ENCODE data around the gene KRTAP29-1. TPM values are rescaled to one million over a fixed set of nuclear protein-coding genes. Genes with fewer than 3 reads are reported as not detected.

The KRTAP29-1 gene
- total RNA-seq, 1 donor from 2014 or later: not detected

GRCh38 chr17:41326173-41327145 is 23.8 kb upstream of the KRTAP29-1 start:
- H3K27ac Mint-ChIP-seq (ENCODE audit: unreplicated experiment): no peak overlapping the region
- H3K27me3 Mint-ChIP-seq (ENCODE audit: unreplicated experiment): peaks cover 1% of the 10 kb centered on the region
- H3K9me3 Mint-ChIP-seq (ENCODE audit: unreplicated experiment): no peaks in the 10 kb centered on the region
- H3K4me1 Mint-ChIP-seq (ENCODE audit: unreplicated experiment): no peaks in the 10 kb centered on the region
- peaks cover 3% of the 10 kb centered on the region for H3K36me3 Mint-ChIP-seq (ENCODE audit: low read depth, unreplicated experiment)
- DNase-seq (ENCODE audit: low spot score): no peak
- no peak for TF ChIP-seq CTCF (IDR thresholded peaks at IDR 0.05; ENCODE audit: unreplicated experiment)
- H3K4me3 Mint-ChIP-seq (ENCODE audit: unreplicated experiment): no peak overlapping the region

- no peaks in the 10 kb centered on the region for H3K9me3 Mint-ChIP-seq (ENCODE audit: unreplicated experiment)
- H3K36me3 Mint-ChIP-seq (ENCODE audit: low read depth, unreplicated experiment): peaks cover 3% of the 10 kb centered on the region
- no peak overlapping the region for H3K27ac Mint-ChIP-seq (ENCODE audit: unreplicated experiment)
- H3K27me3 Mint-ChIP-seq (ENCODE audit: unreplicated experiment): peaks cover 1% of the 10 kb centered on the region
- no peak for TF ChIP-seq CTCF (IDR thresholded peaks at IDR 0.05; ENCODE audit: unreplicated experiment)
- no peak for DNase-seq (ENCODE audit: low spot score)
- no peak overlapping the region for H3K4me3 Mint-ChIP-seq (ENCODE audit: unreplicated experiment)
- no peaks in the 10 kb centered on the region for H3K4me1 Mint-ChIP-seq (ENCODE audit: unreplicated experiment)
These were observed 23.0 kb upstream of the KRTAP29-1 start for GRCh38 chr17:41325611-41326010.

- no peak for DNase-seq (ENCODE audit: low spot score)
- peaks cover 3% of the 10 kb centered on the region for H3K36me3 Mint-ChIP-seq (ENCODE audit: low read depth, unreplicated experiment)
- H3K4me1 Mint-ChIP-seq (ENCODE audit: unreplicated experiment): no peaks in the 10 kb centered on the region
- H3K4me3 Mint-ChIP-seq (ENCODE audit: unreplicated experiment): no peak overlapping the region
- no peak overlapping the region for H3K27ac Mint-ChIP-seq (ENCODE audit: unreplicated experiment)
- no peaks in the 10 kb centered on the region for H3K9me3 Mint-ChIP-seq (ENCODE audit: unreplicated experiment)
- H3K27me3 Mint-ChIP-seq (ENCODE audit: unreplicated experiment): peaks cover 1% of the 10 kb centered on the region
- no peak for TF ChIP-seq CTCF (IDR thresholded peaks at IDR 0.05; ENCODE audit: unreplicated experiment)
These were observed 22.5 kb upstream of the KRTAP29-1 start for GRCh38 chr17:41325126-41325525.

- no peak overlapping the region for H3K27ac Mint-ChIP-seq (ENCODE audit: unreplicated experiment)
- H3K27me3 Mint-ChIP-seq (ENCODE audit: unreplicated experiment): peaks cover 1% of the 10 kb centered on the region
- no peaks in the 10 kb centered on the region for H3K9me3 Mint-ChIP-seq (ENCODE audit: unreplicated experiment)
- no peak for DNase-seq (ENCODE audit: low spot score)
- no peak overlapping the region for H3K4me3 Mint-ChIP-seq (ENCODE audit: unreplicated experiment)
- TF ChIP-seq CTCF (IDR thresholded peaks at IDR 0.05; ENCODE audit: unreplicated experiment): no peak
- no peaks in the 10 kb centered on the region for H3K4me1 Mint-ChIP-seq (ENCODE audit: unreplicated experiment)
- peaks cover 3% of the 10 kb centered on the region for H3K36me3 Mint-ChIP-seq (ENCODE audit: low read depth, unreplicated experiment)
These were observed 21.8 kb upstream of the KRTAP29-1 start for GRCh38 chr17:41324180-41325075.
